Activated naive CD4-positive, alpha-beta T cell treated with anti-CD3 and anti-CD28 coated beads, Interleukin-2, amount 10 ng/mL, durations not matched to agents 5 hours and 36 hours (primary cell): Measurements from ENCODE around the gene FAM162A. TPM values are rescaled to one million over a fixed set of nuclear protein-coding genes. Genes with fewer than 3 reads are reported as not detected.

Source experiments
- total RNA-seq, 2 experiments: library from RNA; stranded (reverse); gene quantifications; one replicate each; pipeline ENCODE4 v1.2.3, GENCODE V29; 2021

FAM162A gene
- total RNA-seq: 10 to 100 TPM; 60.3 to 60.4 TPM

GRCh38 chr3:122383771-122384697, at the start of gene FAM162A:
Gene FAM162A (plus strand): TSS chr3:122384182. CDS start chr3:122384266, 84 bp downstream.

GRCh38 chr3:122382888-122383666, 905 bp upstream of the FAM162A start, which contains the start of gene MIX23:
Gene MIX23 (minus strand): TSS chr3:122383231. CDS start chr3:122383224, 7 bp downstream.

GRCh38 chr3:122415762-122416654, 32.0 kb downstream of the FAM162A start, which contains the start of gene WDR5B:
Gene WDR5B (minus strand): TSS chr3:122416062. CDS start chr3:122415528, 534 bp downstream.

Other genes starting within 250 kb of the FAM162A start
- not detected for gene CASR, start 200.5 kb upstream of the FAM162A start, total RNA-seq
- gene CSTA, start 58.9 kb upstream of the FAM162A start, total RNA-seq: not detected
- gene MIX23, start 951 bp upstream of the FAM162A start, total RNA-seq: 10 to 100 TPM; 25.3 to 30.7 TPM
- gene WDR5B, start 31.9 kb downstream of the FAM162A start, total RNA-seq: 1 to 10 TPM; 5.7 to 5.8 TPM
- 10 to 100 TPM; 50.5 to 51.1 TPM for gene KPNA1, start 130.8 kb downstream of the FAM162A start, total RNA-seq
- gene PARP9, start 180.1 kb downstream of the FAM162A start, total RNA-seq: 10 to 100 TPM; 92.5 to 98.4 TPM
- gene DTX3L, start 180.2 kb downstream of the FAM162A start, total RNA-seq: 10 to 100 TPM; 92.4 to 94.8 TPM
- gene PARP15, start 193.5 kb downstream of the FAM162A start, total RNA-seq: 10 to 100 TPM; 70.1 to 71.0 TPM